Cortex of kidney (tissue), 1 donor: ENCODE results near the gene RASSF1.

Experiments
- DNase-seq: peaks from one replicate; lab custom pipeline; 2025; lab: John Stamatoyannopoulos, UW

The RASSF1 gene

GRCh38 chr3:50299929-50300680 lies 40.5 kb downstream of the RASSF1 start:
- DNase-seq = no peak

- DNase-seq = no peak
Observed at GRCh38 chr3:50299638-50299928, 41.1 kb downstream of the RASSF1 start.

DNA sequence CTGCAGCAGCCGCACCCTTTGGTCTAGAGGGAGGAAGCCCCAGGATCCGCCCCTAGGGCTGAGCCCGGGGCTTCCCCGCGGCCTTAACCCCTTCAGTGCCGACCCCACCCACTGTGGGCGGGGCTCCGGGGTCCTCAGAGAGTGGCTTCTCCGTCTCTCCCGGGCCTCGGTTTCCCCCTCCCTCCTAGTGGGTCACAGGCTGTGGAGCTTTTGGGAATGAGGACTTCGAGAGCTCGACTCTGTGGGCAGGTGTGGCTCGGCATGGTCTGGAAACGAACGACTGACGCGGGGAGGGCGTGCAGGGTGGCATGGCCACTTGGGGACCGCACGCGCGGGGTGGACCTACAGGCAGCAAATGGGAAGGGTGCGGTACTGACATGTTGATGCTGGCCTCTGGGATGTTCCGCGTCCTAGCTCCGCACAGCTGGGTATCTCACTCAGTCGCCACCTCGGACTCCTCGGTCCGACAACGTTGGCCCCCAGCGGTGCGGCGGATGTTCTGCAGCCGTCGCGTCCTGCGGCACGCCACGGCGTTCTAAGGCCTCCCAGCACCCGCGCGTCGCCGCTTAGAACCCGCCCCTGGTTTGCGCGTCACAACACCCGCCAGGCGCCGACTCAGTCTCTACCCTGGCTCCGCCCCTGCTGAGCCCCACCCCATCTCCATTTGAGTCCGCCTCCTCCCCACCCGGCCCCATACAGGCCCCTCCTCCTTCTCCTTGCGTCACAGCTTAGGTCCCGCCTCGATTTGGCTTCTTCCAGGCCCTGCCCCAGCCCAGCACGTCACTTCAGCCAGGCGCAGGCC lies 41.6 kb downstream of the RASSF1 start, which contains the start of the genes HYAL3 and NAA80:
HYAL3 (minus strand) TSS at position 570 of the 802 bp plus-strand sequence. CDS start 3,803 bp downstream, outside the sequence.
NAA80 (minus strand) TSS at position 570 of the 802 bp plus-strand sequence. CDS start 1,942 bp downstream, outside the sequence.
- DNase-seq = peak; percentile 77

DNA sequence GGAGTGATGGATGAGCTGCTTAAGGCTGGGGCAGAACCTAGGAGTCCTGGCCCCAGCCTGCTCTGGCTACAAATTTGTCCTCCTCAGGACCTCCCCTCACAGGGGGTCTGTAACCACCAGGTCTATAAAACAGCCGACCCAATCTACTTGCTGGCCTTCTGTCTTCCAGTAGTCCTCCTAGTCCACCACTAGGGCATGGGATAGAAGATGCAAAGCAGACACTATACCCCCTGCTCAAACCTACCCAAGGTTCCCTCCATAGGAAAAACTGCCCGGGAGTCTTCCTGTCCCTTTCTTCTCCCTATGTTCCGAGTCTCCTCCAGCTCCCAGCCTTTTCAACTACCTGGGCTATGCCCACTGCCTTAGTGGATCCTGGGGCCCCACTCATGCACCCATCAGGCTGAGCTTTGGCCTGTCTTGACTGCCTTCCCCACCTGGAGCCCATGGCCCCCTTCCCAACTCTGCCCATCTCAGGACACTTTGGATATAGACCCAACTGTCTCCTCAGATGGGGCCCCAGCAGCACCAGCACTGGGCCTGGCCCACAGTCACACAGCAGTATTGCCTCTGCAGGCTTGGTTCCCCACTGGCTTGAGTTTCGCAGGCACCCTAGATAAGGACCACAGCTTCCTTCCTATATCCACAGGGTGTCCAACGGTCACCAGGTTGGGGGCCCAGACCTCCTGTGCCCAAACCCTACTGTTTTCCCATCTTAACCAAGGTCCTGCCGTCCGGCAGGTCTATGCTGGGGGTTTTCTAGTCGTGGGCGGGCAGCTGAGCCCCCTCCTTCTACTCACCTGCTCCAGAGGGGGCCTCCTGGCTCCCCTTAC lies 42.5 kb downstream of the RASSF1 start:
- DNase-seq = no peak

- DNase-seq = no peak
Observed at GRCh38 chr3:50297384-50297775, 43.3 kb downstream of the RASSF1 start.

- no peak for DNase-seq
Observed at GRCh38 chr3:50296721-50297383, 43.8 kb downstream of the RASSF1 start.

DNA sequence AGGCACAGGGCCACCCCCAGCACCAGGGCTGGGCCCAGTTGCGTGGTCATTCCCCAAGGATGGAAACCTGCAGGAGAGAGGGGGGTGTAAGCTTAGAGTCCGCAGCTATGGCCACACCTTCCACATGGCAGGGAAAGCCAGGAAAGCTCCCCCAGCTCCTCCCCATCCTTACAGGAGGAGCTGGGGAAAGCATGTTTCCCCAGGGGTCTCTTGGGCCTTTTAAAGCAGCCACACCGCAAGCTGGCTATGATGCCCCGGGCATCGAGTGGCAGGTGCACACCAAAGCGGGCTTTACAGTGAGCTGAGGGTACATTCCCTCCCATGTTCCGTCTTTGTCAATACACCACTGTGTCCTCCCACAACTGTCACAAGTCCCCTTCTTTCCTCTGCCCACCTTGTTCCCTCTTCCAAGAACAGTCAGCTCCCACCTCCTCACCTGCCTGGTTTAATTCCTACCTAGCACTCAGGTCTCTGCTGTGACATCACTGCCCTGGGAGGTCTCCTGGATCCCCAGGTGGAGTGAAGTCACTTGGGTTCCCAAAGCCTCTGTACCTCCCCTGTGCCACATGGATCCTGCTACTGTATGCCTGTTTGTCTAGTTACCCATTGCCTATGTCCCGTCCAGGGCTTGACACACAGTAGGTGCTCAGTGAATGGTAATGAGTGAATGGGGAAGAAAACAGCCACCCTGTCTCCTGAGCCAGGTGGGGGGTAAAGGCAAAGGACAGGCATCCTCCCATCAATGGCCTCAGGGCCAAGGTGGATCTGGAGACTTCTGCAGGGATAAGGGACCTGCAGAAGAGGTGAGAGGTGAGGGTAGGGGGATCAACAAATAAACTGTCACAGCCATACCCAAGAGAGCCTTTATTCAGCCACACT lies 44.8 kb downstream of the RASSF1 start:
- DNase-seq = no peak

GRCh38 chr3:50294492-50295403 lies 45.9 kb downstream of the RASSF1 start:
- no peak for DNase-seq

GRCh38 chr3:50294089-50294488 lies 46.5 kb downstream of the RASSF1 start:
- DNase-seq = no peak

GRCh38 chr3:50293079-50293801 lies 47.4 kb downstream of the RASSF1 start:
- no peak for DNase-seq

GRCh38 chr3:50292159-50293078 lies 48.2 kb downstream of the RASSF1 start, which contains the start of gene IFRD2:
Gene IFRD2, minus strand, starts transcription at chr3:50292429. Its CDS starts 155 bp downstream, at chr3:50292274.
- no peak for DNase-seq

GRCh38 chr3:50290161-50290641 lies 50.4 kb downstream of the RASSF1 start:
- DNase-seq = no peak

GRCh38 chr3:50289130-50289529 lies 51.5 kb downstream of the RASSF1 start:
- no peak for DNase-seq

DNA sequence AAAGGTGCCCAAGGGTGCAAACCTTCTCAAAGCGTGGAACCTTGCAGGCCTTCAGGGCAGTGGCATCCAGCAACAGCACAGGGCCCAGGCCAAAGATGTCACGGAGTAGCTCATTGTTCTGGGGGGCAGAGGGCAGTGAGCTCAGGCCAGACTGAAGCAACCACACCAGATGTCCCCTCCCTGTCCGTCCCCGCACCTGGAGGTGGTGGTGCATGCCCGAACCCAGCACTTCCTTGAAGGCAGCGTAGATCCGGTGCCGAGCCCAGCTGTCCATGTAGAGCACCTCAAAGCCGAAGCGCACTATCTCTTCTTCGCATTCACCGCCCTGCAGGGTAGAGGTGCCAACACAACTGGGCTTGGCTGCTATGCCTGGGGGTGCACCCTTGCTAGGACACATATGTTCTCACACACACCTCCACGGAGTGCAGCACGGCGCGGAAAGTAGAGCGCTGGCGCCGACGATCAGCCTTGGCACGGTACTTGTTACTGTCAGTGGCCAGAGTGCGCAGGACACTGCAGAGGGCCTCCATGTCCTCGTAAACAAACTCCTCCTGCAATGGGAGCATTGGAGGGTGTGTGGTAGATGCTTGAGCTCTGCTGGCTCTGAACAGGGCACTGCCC lies 52.1 kb downstream of the RASSF1 start:
- no peak for DNase-seq

- no peak for DNase-seq
Observed at GRCh38 chr3:50287262-50287661, 53.4 kb downstream of the RASSF1 start.

DNA sequence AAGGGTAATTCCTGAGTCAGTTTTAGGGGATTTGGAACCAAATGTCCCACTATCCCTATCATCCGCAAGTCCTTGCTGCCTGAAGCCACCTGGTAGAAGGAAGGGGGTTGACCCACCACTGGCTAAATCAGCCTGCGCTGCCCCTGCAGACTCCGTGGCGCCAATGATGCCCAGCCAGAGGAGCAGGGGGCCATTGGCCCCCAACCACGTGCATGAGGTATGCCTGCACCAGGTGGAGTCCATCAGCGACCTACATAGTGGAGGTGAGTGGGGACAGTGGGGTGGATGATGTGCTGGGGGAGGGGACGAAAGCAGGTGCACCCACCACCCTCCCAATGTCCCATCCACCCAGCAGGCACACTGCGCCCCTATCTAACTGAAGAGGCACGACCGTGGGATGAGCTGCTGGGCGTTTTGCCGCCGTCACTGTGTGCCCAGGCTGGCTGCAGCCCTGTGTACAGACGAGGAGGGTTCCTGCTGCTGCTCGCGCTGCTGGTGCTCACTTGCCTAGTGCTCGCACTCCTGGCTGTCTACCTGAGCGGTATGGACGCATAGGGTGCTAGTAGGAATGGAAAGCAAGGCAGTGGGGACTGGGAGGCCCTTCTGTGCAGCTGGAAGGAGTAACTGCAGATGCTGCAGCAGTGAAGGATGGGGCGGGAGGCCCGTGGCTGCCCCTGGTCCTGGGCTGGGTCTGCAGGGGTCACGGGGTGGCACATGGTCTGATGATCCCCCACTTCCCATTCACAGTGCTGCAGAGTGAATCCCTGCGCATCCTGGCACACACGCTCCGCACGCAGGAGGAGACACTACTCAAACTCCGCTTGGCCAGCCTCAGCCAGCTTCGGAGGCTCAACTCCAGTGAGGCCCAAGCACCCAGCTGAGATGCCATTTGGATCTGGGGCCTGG lies 54.1 kb downstream of the RASSF1 start:
- no peak for DNase-seq
